Fibroblast of pulmonary artery (primary cell): ENCODE data around the gene CSF1.

Experiments used
- DNase-seq: peaks from one replicate; pipeline ENCODE4 v3.0.0-alpha.2; 2010; ENCODE audit warnings: low read depth
- H3K4me3 ChIP-seq: replicated peaks from 2 replicates; pipeline ENCODE4 v1.5.1; 2011; ENCODE audit warnings: low read depth, mild to moderate bottlenecking, control low read depth, low read length, moderate library complexity
- CTCF ChIP-seq: IDR thresholded peaks from 2 replicates; pipeline ENCODE4 v1.5.1; 2011; ENCODE audit warnings: mild to moderate bottlenecking, control low read depth, low read length, inconsistent platforms; ENCODE audit errors: missing control alignments

CSF1 gene

GRCh38 chr1:109895720-109896504, 14.7 kb upstream of the CSF1 start:
- DNase-seq, result peak; percentile 86
- TF ChIP-seq CTCF, result no peak
- H3K4me3 ChIP-seq, result no peak overlapping the region

GRCh38 chr1:109896681-109897080, 14.0 kb upstream of the CSF1 start:
- H3K4me3 ChIP-seq, result no peak overlapping the region
- no peak for DNase-seq
- no peak for TF ChIP-seq CTCF

GRCh38 chr1:109897259-109897955, 13.2 kb upstream of the CSF1 start:
- H3K4me3 ChIP-seq, result no peak overlapping the region
- no peak for TF ChIP-seq CTCF
- no peak for DNase-seq

GRCh38 chr1:109898842-109899241, 11.8 kb upstream of the CSF1 start:
- no peak for DNase-seq
- TF ChIP-seq CTCF, result no peak
- no peak overlapping the region for H3K4me3 ChIP-seq

GRCh38 chr1:109901141-109901523, 9.5 kb upstream of the CSF1 start:
- no peak for DNase-seq
- no peak overlapping the region for H3K4me3 ChIP-seq
- no peak for TF ChIP-seq CTCF

GRCh38 chr1:109901524-109902145, 9.0 kb upstream of the CSF1 start:
- no peak overlapping the region for H3K4me3 ChIP-seq
- TF ChIP-seq CTCF, result no peak
- no peak for DNase-seq
